HepG2 (cell line): Measurements from ENCODE around the gene GIPC1. TPM values are rescaled to one million over a fixed set of nuclear protein-coding genes. Genes with fewer than 3 reads are reported as not detected.

ENCODE experiments used
- ATF1 ChIP-seq: IDR thresholded peaks from 2 replicates; pipeline ENCODE4 v1.6.1; 2016; ENCODE audit warnings: mild to moderate bottlenecking, control low read depth
- ATF2 ChIP-seq: sonication (generic); formaldehyde crosslinking; IDR thresholded peaks from 2 replicates; pipeline ENCODE4 v1.4.0; 2020; ENCODE audit warnings: missing genetic modification reagents
- ATRX ChIP-seq: sonication (generic); formaldehyde crosslinking; IDR thresholded peaks from 2 replicates; pipeline ENCODE4 v1.4.0; 2020; ENCODE audit warnings: missing genetic modification reagents, borderline replicate concordance
- BCLAF1 ChIP-seq: fragments of 450-650 bp; IDR thresholded peaks from 2 replicates; pipeline ENCODE4 v1.6.1; 2017; ENCODE audit warnings: mild to moderate bottlenecking
- BRF2 ChIP-seq: sonication (generic); formaldehyde crosslinking; IDR thresholded peaks from 2 replicates; pipeline ENCODE4 v1.8.1; 2022; ENCODE audit warnings: mild to moderate bottlenecking, missing genetic modification reagents
- CREBL2 ChIP-seq: sonication (generic); formaldehyde crosslinking; IDR thresholded peaks from 2 replicates; pipeline ENCODE4 v1.8.1; 2023; ENCODE audit warnings: missing genetic modification reagents, mild to moderate bottlenecking, borderline replicate concordance
- HMG20A ChIP-seq: IDR thresholded peaks from 2 replicates; pipeline ENCODE4 v1.6.1; 2016; ENCODE audit warnings: borderline replicate concordance
- HOXA3 ChIP-seq: sonication (generic); formaldehyde crosslinking; IDR thresholded peaks from 2 replicates; pipeline ENCODE4 v1.5.0; 2020; ENCODE audit warnings: missing genetic modification reagents
- NFYB ChIP-seq: sonication (generic); formaldehyde crosslinking; IDR thresholded peaks from 2 replicates; pipeline ENCODE4 v1.4.0; 2020; ENCODE audit warnings: missing genetic modification reagents
- RARG ChIP-seq: sonication (generic); formaldehyde crosslinking; IDR thresholded peaks from 2 replicates; pipeline ENCODE4 v1.4.0; 2020; ENCODE audit warnings: low read depth, mild to moderate bottlenecking, missing genetic modification reagents
- TERF1 ChIP-seq: sonication (generic); formaldehyde crosslinking; IDR thresholded peaks from 2 replicates; pipeline ENCODE4 v1.8.0; 2022; ENCODE audit warnings: mild to moderate bottlenecking, missing genetic modification reagents, moderate library complexity
- ZBTB14 ChIP-seq: sonication (generic); formaldehyde crosslinking; IDR thresholded peaks from 2 replicates; pipeline ENCODE4 v1.4.0; 2020; ENCODE audit warnings: missing genetic modification reagents
- ZFP36L1 ChIP-seq: sonication (generic); formaldehyde crosslinking; IDR thresholded peaks from 2 replicates; pipeline ENCODE4 v1.8.0; 2022; ENCODE audit warnings: mild to moderate bottlenecking, missing genetic modification reagents, moderate library complexity
- ZNF235 ChIP-seq: sonication (generic); formaldehyde crosslinking; IDR thresholded peaks from 2 replicates; pipeline ENCODE4 v1.8.1; 2023; ENCODE audit warnings: mild to moderate bottlenecking, missing genetic modification reagents, borderline replicate concordance
- ZNF281 ChIP-seq: sonication (generic); formaldehyde crosslinking; IDR thresholded peaks from 2 replicates; pipeline ENCODE4 v1.4.0; 2020; ENCODE audit warnings: missing genetic modification reagents, borderline replicate concordance
- ZNF614 ChIP-seq: IDR thresholded peaks from 2 replicates; pipeline ENCODE4 v1.6.1; 2018; ENCODE audit warnings: missing biosample characterization, missing genetic modification reagents, inconsistent platforms, borderline replicate concordance
- polyA plus RNA-seq, 8 experiments: library from polyadenylated mRNA; depleted of rRNA in 3 of 8; stranded (reverse) in 7 of 8; unstranded in 1 of 8; fragments of >200 nt; fragmentation: Illumina TruSeq in 4 of 8; extraction: Trizol in 4 of 8; gene quantifications; 2 replicates each; pipeline versions ENCODE4 v1.2.1 to v1.2.3, GENCODE V29; 2011 to 2016; ENCODE audit warnings: low read depth in 4 of 8, missing spikeins in 1 of 8, mixed read lengths in 1 of 8; ENCODE audit not compliant: insufficient read depth in 1 of 8
- total RNA-seq, 5 experiments: library from RNA; depleted of rRNA; stranded (reverse); fragments of >200 nt; fragmentation: Illumina TruSeq; extraction: Trizol; gene quantifications; 2 replicates each; pipeline ENCODE4 v1.2.3, GENCODE V29; 2016; ENCODE audit warnings: low read depth in 1 of 5

GIPC1 gene
- total and polyA plus RNA-seq, 2 of the 13 experiments (the other 11 are each of a cell fraction or from before 2014, with no cell fraction given): 27.1 to 48.1 TPM

- TF ChIP-seq ATF2 (0 out of 2 replicates have a peak, but pooled peaks have one; percentile 24), ZNF281 (CRISPR knock-in tag) (no peak), BRF2 (CRISPR knock-in tag) (no peak), ZNF614 (CRISPR knock-in tag) (peak; percentile 40; the same call in 1 of the 2 replicates), ATRX (CRISPR knock-in tag) (no peak), ZNF235 (CRISPR knock-in tag) (no peak), NFYB (CRISPR knock-in tag) (no peak), BCLAF1 (no peak), ZFP36L1 (no peak), HOXA3 (peak; percentile 57), ATF1 (CRISPR knock-in tag) (no peak), ZBTB14 (CRISPR knock-in tag) (no peak), TERF1 (no peak), RARG (CRISPR knock-in tag) (no peak), CREBL2 (CRISPR knock-in tag) (no peak), HMG20A (CRISPR knock-in tag) (no peak)
Measured at GRCh38 chr19:14472202-14472938, 23.6 kb downstream of the GIPC1 start (continued).
